ENCODE data around the gene LINS1.

The LINS1 gene

GRCh38 chr15:100631831-100632230 lies 29.8 kb upstream of the LINS1 start:
- Histone ChIP-seq H3K36me3 (peaks cover 22% of the 10 kb centered on the region), H3K9me3 (ENCODE audit: severe bottlenecking) (no peaks in the 10 kb centered on the region), H3K27me3 (ENCODE audit: insufficient read depth, low read depth, severe bottlenecking) (no peaks in the 10 kb centered on the region), H3K27ac (no peak overlapping the region), H3K4me3 (ENCODE audit: low read depth, low read length) (no peak overlapping the region)
- no peak for TF ChIP-seq CTCF (IDR thresholded peaks at IDR 0.05; ENCODE audit: low read depth, low read length)
- no peak for DNase-seq

DNA sequence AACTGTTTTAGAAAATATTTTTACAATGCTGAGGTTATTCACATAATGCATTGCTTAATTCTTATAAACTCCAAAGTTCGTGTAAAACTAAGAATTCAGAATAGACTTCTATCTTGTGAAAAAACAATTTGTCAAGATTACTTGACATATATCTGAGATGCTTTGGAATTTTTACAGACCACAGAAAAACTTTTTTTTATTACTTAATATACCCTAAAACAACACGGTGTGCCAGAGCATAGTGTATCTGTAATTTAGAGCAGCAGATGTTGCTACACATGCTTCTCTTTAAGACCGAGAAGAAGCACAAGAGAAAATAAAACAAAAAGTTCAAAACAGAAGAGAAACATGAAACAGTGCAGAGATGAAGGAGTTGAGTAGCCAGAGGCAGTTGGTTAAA lies 26.8 kb upstream of the LINS1 start:
- H3K36me3 ChIP-seq, result peaks cover 22% of the 10 kb centered on the region
- H3K4me3 ChIP-seq (ENCODE audit: low read depth, low read length), result no peak overlapping the region
- no peaks in the 10 kb centered on the region for H3K27me3 ChIP-seq (ENCODE audit: insufficient read depth, low read depth, severe bottlenecking)
- DNase-seq, result no peak
- no peak for TF ChIP-seq CTCF (IDR thresholded peaks at IDR 0.05; ENCODE audit: low read depth, low read length)
- no peak overlapping the region for H3K27ac ChIP-seq
- no peaks in the 10 kb centered on the region for H3K9me3 ChIP-seq (ENCODE audit: severe bottlenecking)

DNA sequence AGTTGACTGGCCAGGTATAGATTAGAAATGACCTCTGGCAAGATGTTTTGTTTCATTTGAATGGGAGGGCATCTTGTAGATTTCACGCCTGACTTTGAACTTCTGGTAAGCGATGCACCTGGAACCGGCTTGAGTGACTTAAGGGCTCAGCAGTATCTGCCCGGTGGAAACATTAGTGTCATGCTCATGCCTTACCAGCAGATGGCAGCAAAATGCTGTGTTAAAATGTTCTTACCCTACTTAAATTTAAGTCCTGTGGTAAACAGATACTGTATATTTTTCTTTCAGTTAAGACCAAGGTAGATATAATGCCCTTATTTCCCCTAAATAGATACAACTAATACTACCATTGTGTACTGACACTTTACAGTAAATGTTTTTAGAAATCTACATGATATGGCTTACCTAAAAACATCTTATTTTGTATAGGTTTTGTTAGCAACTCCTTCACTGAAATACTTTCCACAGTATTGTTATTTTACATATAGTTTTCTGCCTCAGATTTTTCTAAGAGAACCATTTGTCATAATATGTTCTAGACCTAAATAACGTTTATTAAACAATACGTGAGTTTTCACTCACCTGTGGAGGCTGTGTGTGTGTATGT lies 25.9 kb upstream of the LINS1 start:
- Histone ChIP-seq H3K27ac (no peak overlapping the region), H3K9me3 (ENCODE audit: severe bottlenecking) (no peaks in the 10 kb centered on the region), H3K36me3 (peaks cover 22% of the 10 kb centered on the region), H3K4me3 (ENCODE audit: low read depth, low read length) (no peak overlapping the region), H3K27me3 (ENCODE audit: insufficient read depth, low read depth, severe bottlenecking) (no peaks in the 10 kb centered on the region)
- peak; percentile 60 for DNase-seq
- peak; percentile 65 for TF ChIP-seq CTCF (IDR thresholded peaks at IDR 0.05; ENCODE audit: low read depth, low read length)

DNA sequence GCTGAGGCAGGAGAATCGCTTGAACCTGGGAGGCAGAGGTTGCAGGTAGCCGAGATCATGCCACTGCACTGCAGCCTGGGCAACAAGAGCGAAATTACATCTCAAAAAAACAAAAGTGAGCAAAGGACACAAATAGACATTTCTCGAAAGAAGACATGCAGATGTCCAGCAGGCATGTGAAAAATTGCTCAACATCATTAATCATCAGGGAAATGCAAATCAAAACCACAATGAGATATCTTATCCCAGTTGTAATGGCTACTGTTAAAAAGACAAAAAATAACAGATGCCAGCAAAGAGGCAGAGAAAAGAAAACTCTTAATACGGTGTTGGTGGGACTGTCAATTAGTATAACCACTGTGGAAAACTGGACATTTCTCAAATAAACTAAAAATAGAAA lies 21.3 kb upstream of the LINS1 start:
- DNase-seq, result no peak
- TF ChIP-seq CTCF (IDR thresholded peaks at IDR 0.05; ENCODE audit: low read depth, low read length), result no peak

DNA sequence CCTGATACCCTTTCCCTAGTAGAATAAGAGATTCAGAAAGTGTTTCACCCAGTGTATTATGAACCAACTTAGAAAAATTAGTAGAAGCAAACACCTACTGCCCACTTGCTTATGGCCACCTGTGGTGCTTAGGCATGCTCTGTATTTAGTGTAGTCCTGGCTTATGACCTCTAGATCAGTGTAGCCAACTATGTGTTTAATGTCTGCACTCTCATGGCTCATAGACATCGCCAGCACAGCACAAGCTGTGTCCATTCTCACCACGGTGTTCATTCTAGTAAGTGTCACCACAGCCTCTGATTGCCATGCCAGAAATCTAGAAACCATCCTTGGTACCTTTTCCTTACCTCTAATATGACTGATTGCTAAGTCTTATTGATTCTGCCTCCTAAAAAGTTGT lies 14.7 kb upstream of the LINS1 start:
- Histone ChIP-seq H3K36me3 (peaks cover 14% of the 10 kb centered on the region), H3K9me3 (ENCODE audit: severe bottlenecking) (no peaks in the 10 kb centered on the region), H3K27me3 (ENCODE audit: insufficient read depth, low read depth, severe bottlenecking) (no peaks in the 10 kb centered on the region), H3K27ac (no peak overlapping the region), H3K4me3 (ENCODE audit: low read depth, low read length) (no peak overlapping the region)
- TF ChIP-seq CTCF (IDR thresholded peaks at IDR 0.05; ENCODE audit: low read depth, low read length), result no peak
- no peak for DNase-seq

More for the DNA sequence above, 21.3 kb upstream of the LINS1 start:
- no peak overlapping the region for H3K27ac ChIP-seq
- no peaks in the 10 kb centered on the region for H3K27me3 ChIP-seq (ENCODE audit: insufficient read depth, low read depth, severe bottlenecking)
- H3K9me3 ChIP-seq (ENCODE audit: severe bottlenecking), result no peaks in the 10 kb centered on the region
- no peaks in the 10 kb centered on the region for H3K36me3 ChIP-seq
- no peak overlapping the region for H3K4me3 ChIP-seq (ENCODE audit: low read depth, low read length)

- H3K36me3 ChIP-seq, result peaks cover 16% of the 10 kb centered on the region
Measured at GRCh38 chr15:100615801-100616200, 13.8 kb upstream of the LINS1 start.

More at GRCh38 chr15:100615801-100616200, 13.8 kb upstream of the LINS1 start:
- Histone ChIP-seq H3K4me3 (ENCODE audit: low read depth, low read length) (no peak overlapping the region), H3K27me3 (ENCODE audit: insufficient read depth, low read depth, severe bottlenecking) (no peaks in the 10 kb centered on the region), H3K27ac (no peak overlapping the region), H3K9me3 (ENCODE audit: severe bottlenecking) (no peaks in the 10 kb centered on the region)
- no peak for DNase-seq
- TF ChIP-seq CTCF (IDR thresholded peaks at IDR 0.05; ENCODE audit: low read depth, low read length), result no peak
